GOT3 (cell line): ENCODE measurements around the gene TMEM45A.

Experiments
- DNase-seq: peaks from one replicate; lab custom pipeline; 2025; ENCODE audit warnings: mixed read lengths; lab: John Stamatoyannopoulos, UW

Gene TMEM45A

DNA sequence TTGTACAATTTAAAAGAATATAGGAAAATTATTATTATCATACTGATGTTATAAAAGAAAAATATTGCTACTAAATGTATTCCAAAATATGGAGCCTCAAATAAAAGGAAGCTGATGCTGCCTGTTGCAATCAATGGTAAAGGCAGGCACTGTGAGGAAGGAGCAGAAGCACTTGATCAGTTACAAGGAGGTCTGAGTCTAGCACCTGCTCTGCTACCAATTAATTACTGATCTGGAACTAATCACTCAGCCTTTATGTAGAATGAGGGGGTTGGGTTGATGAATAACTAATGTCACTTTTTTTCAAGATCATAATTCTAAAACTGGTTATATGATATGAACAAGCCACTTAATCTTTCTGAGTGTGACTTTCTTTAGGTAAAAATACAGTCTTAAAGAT lies 122.5 kb downstream of the TMEM45A start:
- no peak for DNase-seq

DNA sequence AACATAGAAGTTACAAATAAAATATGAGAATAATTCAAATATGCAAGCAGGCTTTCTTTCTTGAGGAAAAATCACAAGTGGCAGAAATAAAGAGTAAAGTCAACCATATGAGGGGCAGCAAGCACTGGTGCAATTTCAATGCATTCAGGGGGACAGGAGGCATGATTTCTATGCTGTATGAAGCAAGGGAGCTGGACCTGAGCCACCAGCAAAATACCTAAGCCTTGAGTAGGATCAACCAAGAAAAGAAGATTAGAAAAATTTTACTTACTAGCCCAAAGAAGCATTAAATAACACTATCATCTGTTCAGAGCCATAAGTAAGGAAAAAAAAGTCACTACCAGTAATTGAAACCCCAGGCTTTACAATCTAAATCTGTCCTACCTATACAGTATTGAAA lies 123.3 kb downstream of the TMEM45A start:
- DNase-seq = no peak

DNA sequence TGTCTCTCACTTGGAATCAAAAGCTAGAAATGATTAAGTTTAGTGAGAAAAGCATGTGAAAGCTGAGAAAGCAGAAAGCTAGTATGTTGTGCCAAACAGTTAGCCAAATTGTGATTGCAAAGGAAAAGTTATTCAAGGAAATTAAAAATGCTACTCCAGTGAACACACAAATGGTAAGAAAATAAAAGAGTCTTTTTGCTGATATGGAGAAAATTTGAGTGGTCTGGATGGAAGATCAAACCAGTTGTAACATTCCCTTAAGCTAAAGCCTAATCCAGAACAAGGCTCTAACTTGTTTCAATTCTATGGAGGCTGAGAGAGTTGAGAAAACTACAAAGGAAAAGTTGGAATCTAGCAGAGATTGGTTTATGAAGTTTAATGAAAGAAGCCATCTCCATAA lies 128.8 kb downstream of the TMEM45A start:
- no peak for DNase-seq
